CD4-positive, alpha-beta T cell (primary cell): Measurements from ENCODE around the gene DCTN4. TPM values are rescaled to one million over a fixed set of nuclear protein-coding genes. Genes with fewer than 3 reads are reported as not detected.

Source experiments
- ATAC-seq: fragments of 200-7000 bp; cut with Tn5 transposase; one replicate; pipeline ENCODE4 v1.10.0; 2022; ENCODE audit warnings: mild to moderate bottlenecking; ENCODE audit not compliant: poor library complexity
- CTCF ChIA-PET: fragments of 350-600 bp; sonication (Branson Sonifier 250); formaldehyde crosslinking; loops from one replicate; lab custom pipeline; 2021; ENCODE audit warnings: antibody characterized with exemption, inconsistent platforms; lab: Charles Lee
- POLR2A ChIA-PET: fragments of 350-600 bp; sonication (Branson Sonifier 250); formaldehyde crosslinking; loops from one replicate; lab custom pipeline; 2021; ENCODE audit warnings: antibody characterized with exemption, inconsistent platforms; lab: Charles Lee
- DNase-seq, 14 experiments: peaks; one replicate each; pipeline ENCODE4 v3.0.0-alpha.2; 2013 to 2020; ENCODE audit warnings: mixed read lengths in 2 of 14
- H3K27ac ChIP-seq, 2 donors: one replicate each; pipeline versions ENCODE4 v1.5.1 to v1.7.0; 2013; ENCODE audit warnings: low read length in 2 of 2, low read depth in 1 of 2, mild to moderate bottlenecking in 1 of 2
- H3K27me3 ChIP-seq, 2 experiments: 1 replicate in 1 of 2; 2 replicates in 1 of 2; pipeline versions ENCODE4 v1.6.1 to v1.7.0; 2013; ENCODE audit warnings: low read length in 2 of 2, control low read depth in 1 of 2, mild to moderate bottlenecking in 1 of 2, moderate library complexity in 1 of 2; ENCODE audit not compliant: insufficient read depth in 2 of 2, control insufficient read depth in 1 of 2
- H3K36me3 ChIP-seq: one replicate; pipeline ENCODE4 v1.6.1; 2013; ENCODE audit warnings: low read length, control low read depth; ENCODE audit not compliant: insufficient read depth
- H3K4me1 ChIP-seq: one replicate; pipeline ENCODE4 v1.6.1; 2013; ENCODE audit warnings: low read length, control low read depth; ENCODE audit not compliant: insufficient read depth
- H3K4me3 ChIP-seq: one replicate; pipeline ENCODE4 v1.5.1; 2013; ENCODE audit warnings: mild to moderate bottlenecking, low read length, moderate library complexity
- H3K9me3 ChIP-seq, 2 experiments: 1 replicate in 1 of 2; 2 replicates in 1 of 2; pipeline versions ENCODE4 v1.6.1 to v1.7.0; 2013; ENCODE audit warnings: low read length in 2 of 2, mild to moderate bottlenecking in 2 of 2, control low read depth in 1 of 2, moderate library complexity in 1 of 2; ENCODE audit not compliant: control insufficient read depth in 1 of 2, insufficient read depth in 1 of 2
- H3K27ac Mint-ChIP-seq: one replicate; pipeline ENCODE4 v1.8.0; 2020; ENCODE audit warnings: mixed read lengths
- H3K27me3 Mint-ChIP-seq: one replicate; pipeline ENCODE4 v1.8.0; 2021; ENCODE audit warnings: mixed read lengths
- H3K36me3 Mint-ChIP-seq: one replicate; pipeline ENCODE4 v1.8.0; 2021; ENCODE audit warnings: low read depth, mixed read lengths
- H3K4me1 Mint-ChIP-seq: one replicate; pipeline ENCODE4 v1.8.0; 2021; ENCODE audit warnings: low read depth, mixed read lengths
- H3K4me3 Mint-ChIP-seq: one replicate; pipeline ENCODE4 v1.8.0; 2020; ENCODE audit warnings: mild to moderate bottlenecking, mixed read lengths
- H3K9me3 Mint-ChIP-seq: one replicate; pipeline ENCODE4 v1.8.0; 2020; ENCODE audit warnings: mixed read lengths
- CTCF ChIP-seq: fragments of 200-600 bp; IDR thresholded peaks from one replicate; pipeline ENCODE4 v1.8.0; 2022; ENCODE audit warnings: antibody characterized with exemption, mild to moderate bottlenecking
- intact Hi-C, 2 experiments: fragments of 100-400 bp; cut with DNase I in 1 of 2; cut with micrococcal nuclease in 1 of 2; formaldehyde crosslinking; loops; one replicate each; pipeline versions ENCODE4 v1.15.1 to v1.9.0; 2023 to 2025; cut with DNase I, micrococcal nuclease
- total RNA-seq, 174 experiments: library from RNA in 2 of 174; stranded (reverse) in 2 of 174; gene quantifications; one replicate each; pipeline ENCODE4 v1.2.3 and lab custom pipeline; 2021 to 2026

Gene DCTN4
- total RNA-seq, 2 experiments from 2014 or later: 81.2 to 84.4 TPM

GRCh38 chr5:150703762-150704161 lies 55.1 kb downstream of the DCTN4 start:
- Histone ChIP-seq H3K27me3 (no peaks in the 10 kb centered on the region), H3K36me3 (peaks cover 15% of the 10 kb centered on the region), H3K4me3 (no peak overlapping the region), H3K9me3 (no peaks in the 10 kb centered on the region), H3K4me1 (peaks cover 6% of the 10 kb centered on the region), H3K27ac (no peak overlapping the region)
- CTCF ChIA-PET: no interaction called here
- intact Hi-C loops: loop anchor here (2.0 to 5.0 kb wide), 4 partner anchors 47 to 246 kb away; partner anchors contain the start of gene SMIM3 (in 1 of the 2)
- no peak for TF ChIP-seq CTCF
- POLR2A ChIA-PET: interaction anchor here (0.8 to 1.0 kb wide), 2 partner anchors 55 to 75 kb away, joined by 3 read pairs; partner anchors contain the start of genes DCTN4 and SMIM3
- no peaks in the 10 kb centered on the region for H3K9me3 Mint-ChIP-seq
- H3K4me1 Mint-ChIP-seq: no peaks in the 10 kb centered on the region
- H3K27me3 Mint-ChIP-seq: no peaks in the 10 kb centered on the region
- H3K4me3 Mint-ChIP-seq: no peak overlapping the region
- ATAC-seq (no peak), DNase-seq (peak in 2 of 14 experiments; percentile 24 to 39)
- no peak overlapping the region for H3K27ac Mint-ChIP-seq
- H3K36me3 Mint-ChIP-seq: peaks cover 15% of the 10 kb centered on the region

GRCh38 chr5:150700594-150701377 lies 58.0 kb downstream of the DCTN4 start, which contains the start of gene RBM22:
Gene RBM22, minus strand, starts transcription at chr5:150701062. Its CDS starts 77 bp downstream, at chr5:150700985.
- Mint-ChIP-seq H3K27me3 (no peaks in the 10 kb centered on the region), H3K27ac (no peak within 1 kb of the TSS), H3K36me3 (peaks cover 11% of the 10 kb centered on the region), H3K4me3 (no peak within 1 kb of the TSS), H3K4me1 (no peaks in the 10 kb centered on the region), H3K9me3 (no peaks in the 10 kb centered on the region)
- Histone ChIP-seq H3K9me3 (no peaks in the 10 kb centered on the region), H3K4me3 (peak within 1 kb of the TSS; percentile 83), H3K36me3 (peaks cover 36% of the 10 kb centered on the region), H3K27ac (peak within 1 kb of the TSS; percentile 95 to 98), H3K4me1 (peaks cover 6% of the 10 kb centered on the region), H3K27me3 (no peaks in the 10 kb centered on the region)
- TF ChIP-seq CTCF: peak; percentile 75
- ATAC-seq: peak; percentile 89
- CTCF ChIA-PET: interaction anchor here (0.7 to 2.7 kb wide), 18 partner anchors 9 to 251 kb away, joined by 3 to 17 read pairs (median 4); partner anchors contain the start of genes DCTN4, IRGM, RPS14 and SMIM3
- intact Hi-C loops: loop anchor here (1.0 to 5.0 kb wide), 5 partner anchors 58 to 243 kb away; partner anchors contain the start of genes DCTN4 (in 2 of the 2) and SMIM3 (in 1 of the 2)
- DNase-seq: peak; percentile 84 to 96 (median 90)
- POLR2A ChIA-PET: interaction anchor here (0.6 to 3.3 kb wide), 34 partner anchors 8 to 1151 kb away, joined by 3 to 55 read pairs (median 4); partner anchors contain the start of genes CCDC69, CD74, CSNK1A1 and DCTN4

- DNase-seq (no peak), ATAC-seq (peak; percentile 2)
- peaks cover 42% of the 10 kb centered on the region for H3K36me3 ChIP-seq
- no peaks in the 10 kb centered on the region for H3K9me3 ChIP-seq
- Mint-ChIP-seq H3K27me3 (no peaks in the 10 kb centered on the region), H3K4me1 (no peaks in the 10 kb centered on the region), H3K36me3 (peaks cover 17% of the 10 kb centered on the region), H3K27ac (no peak overlapping the region), H3K4me3 (no peak overlapping the region), H3K9me3 (no peaks in the 10 kb centered on the region)
- intact Hi-C loops: loop anchor here (1.0 to 5.0 kb wide), 5 partner anchors 59 to 243 kb away; partner anchors contain the start of genes DCTN4 (in 2 of the 2) and SMIM3 (in 1 of the 2)
- peak overlapping the region; percentile 83 for H3K4me3 ChIP-seq
- ChIA-PET POLR2A (interaction anchor here (1.1 to 3.3 kb wide), 26 partner anchors 9 to 1149 kb away, joined by 3 to 55 read pairs (median 6); partner anchors contain the start of genes CCDC69, CD74, CSNK1A1 and DCTN4), CTCF (interaction anchor here (0.7 to 2.7 kb wide), 17 partner anchors 9 to 250 kb away, joined by 3 to 17 read pairs (median 4); partner anchors contain the start of genes DCTN4, IRGM, RPS14 and SMIM3)
- H3K27me3 ChIP-seq: no peaks in the 10 kb centered on the region
- H3K27ac ChIP-seq: peak overlapping the region; percentile 95 to 98
- no peak for TF ChIP-seq CTCF
- peaks cover 6% of the 10 kb centered on the region for H3K4me1 ChIP-seq
These were observed 58.6 kb downstream of the DCTN4 start for GRCh38 chr5:150700246-150700593.
